ENCODE results near the gene TAF4. TPM values are rescaled to one million over a fixed set of nuclear protein-coding genes. Genes with fewer than 3 reads are reported as not detected.
"Not testable (repeated sequence)": the region's sequence is repeated elsewhere in the genome, so short reads cannot be mapped to it uniquely, and the experiment has no call there.

TAF4 gene
- total RNA-seq, 1 donor from 2014 or later: 19.9 TPM

GRCh38 chr20:62002882-62003480, 62.7 kb downstream of the TAF4 start:
- DNase-seq (ENCODE audit: low read depth): no peak

GRCh38 chr20:62001178-62001715, 64.4 kb downstream of the TAF4 start:
- DNase-seq (ENCODE audit: low read depth): no peak

GRCh38 chr20:61998343-61999121, 67.1 kb downstream of the TAF4 start:
- DNase-seq (ENCODE audit: low read depth): no peak

GRCh38 chr20:61997891-61998290, 67.8 kb downstream of the TAF4 start:
- DNase-seq (ENCODE audit: low read depth): no peak

GRCh38 chr20:61997372-61997771, 68.3 kb downstream of the TAF4 start:
- no peak for DNase-seq (ENCODE audit: low read depth)

GRCh38 chr20:61994546-61994945, 71.1 kb downstream of the TAF4 start:
- no peak for DNase-seq (ENCODE audit: low read depth)

- DNase-seq (ENCODE audit: low read depth): no peak
Observed at GRCh38 chr20:61993058-61993457, 72.6 kb downstream of the TAF4 start.

GRCh38 chr20:61991476-61991875, 74.2 kb downstream of the TAF4 start:
- DNase-seq (ENCODE audit: low read depth): no peak

- DNase-seq (ENCODE audit: low read depth): no peak
Observed at GRCh38 chr20:61990484-61990883, 75.2 kb downstream of the TAF4 start.

GRCh38 chr20:61989741-61990140, 75.9 kb downstream of the TAF4 start:
- DNase-seq (ENCODE audit: low read depth): no peak

- no peak for DNase-seq (ENCODE audit: low read depth)
Observed at GRCh38 chr20:61988665-61989064, 77.0 kb downstream of the TAF4 start.

GRCh38 chr20:61986762-61987321, 78.8 kb downstream of the TAF4 start:
- DNase-seq (ENCODE audit: low read depth): no peak

GRCh38 chr20:61985096-61985495, 80.6 kb downstream of the TAF4 start:
- no peak for DNase-seq (ENCODE audit: low read depth)

- DNase-seq (ENCODE audit: low read depth): not testable (repeated sequence)
Observed at GRCh38 chr20:61984431-61984830, 81.2 kb downstream of the TAF4 start.

GRCh38 chr20:61983965-61984364, 81.7 kb downstream of the TAF4 start:
- DNase-seq (ENCODE audit: low read depth): no peak

- DNase-seq (ENCODE audit: low read depth): no peak
Observed at GRCh38 chr20:61982951-61983315, 82.7 kb downstream of the TAF4 start.

GRCh38 chr20:61982191-61982950, 83.3 kb downstream of the TAF4 start:
- no peak for DNase-seq (ENCODE audit: low read depth)

GRCh38 chr20:61981691-61982090, 84.0 kb downstream of the TAF4 start:
- DNase-seq (ENCODE audit: low read depth): not testable (repeated sequence)

- peak; percentile 2 for DNase-seq (ENCODE audit: low read depth)
Observed at GRCh38 chr20:61980647-61981583, 84.8 kb downstream of the TAF4 start.

GRCh38 chr20:61979701-61980635, 85.7 kb downstream of the TAF4 start:
- no peak for DNase-seq (ENCODE audit: low read depth)

Data from renal cortical epithelial cell (primary cell).